ENCODE measurements around the gene CWF19L1. TPM values are rescaled to one million over a fixed set of nuclear protein-coding genes. Genes with fewer than 3 reads are reported as not detected.

The CWF19L1 gene
- total RNA-seq, 1 experiment from 2014 or later: 38.0 TPM

GRCh38 chr10:100194711-100195110 lies 72.7 kb downstream of the CWF19L1 start:
- no peaks in the 10 kb centered on the region for H3K9me3 ChIP-seq (ENCODE audit: control insufficient read depth, low read depth, low read length)
- H2BK120ac ChIP-seq (ENCODE audit: low read depth, low read length, poor library complexity, severe bottlenecking): no peak overlapping the region
- H3K4me2 ChIP-seq (ENCODE audit: insufficient read depth, insufficient read length, low read length): no peak overlapping the region
- no peak overlapping the region for H3K23ac ChIP-seq (ENCODE audit: insufficient read length, low read depth, low read length)
- no peak overlapping the region for H3T11ph ChIP-seq (ENCODE audit: low read length)
- no peaks in the 10 kb centered on the region for H4K20me1 ChIP-seq (ENCODE audit: control insufficient read depth, insufficient read depth, insufficient read length)
- WGBS (ENCODE audit: extremely low coverage, insufficient read length, low lambda C conversion rate): no CpG with 5 or more reads among the region's 1 CpG
- no peak overlapping the region for H2AFZ ChIP-seq (ENCODE audit: low read length)
- no peaks in the 10 kb centered on the region for H3K4me1 Mint-ChIP-seq
- no peak overlapping the region for H3K4me3 Mint-ChIP-seq
- H2BK20ac ChIP-seq (ENCODE audit: low read depth, low read length, poor library complexity, severe bottlenecking): no peak overlapping the region
- no peak overlapping the region for H4K5ac ChIP-seq (ENCODE audit: insufficient read length, low read depth, low read length)
- no peaks in the 10 kb centered on the region for H3K23me2 ChIP-seq (ENCODE audit: insufficient read length, low read depth, low read length, poor library complexity, severe bottlenecking)
- H2BK5ac ChIP-seq (ENCODE audit: insufficient read length, low read length): no peak overlapping the region
- no peak for DNase-seq
- H3K27me3 Mint-ChIP-seq (ENCODE audit: low read depth): no peaks in the 10 kb centered on the region
- no peak overlapping the region for H4K8ac ChIP-seq (replicated peaks; ENCODE audit: insufficient read length, low read depth, low read length)
- H3K27ac ChIP-seq (ENCODE audit: insufficient read length, low read depth, low read length): no peak overlapping the region
- H3K56ac ChIP-seq (ENCODE audit: insufficient read length, low read depth, low read length): no peak overlapping the region
- no peaks in the 10 kb centered on the region for H3K4me1 ChIP-seq (ENCODE audit: insufficient read depth, low read length)
- H3K9ac ChIP-seq (ENCODE audit: extremely low read depth, insufficient read length, low read length): no peak overlapping the region
- no peak overlapping the region for H2AK5ac ChIP-seq (ENCODE audit: insufficient read length, low read length)
- no peak overlapping the region for H2BK12ac ChIP-seq (ENCODE audit: insufficient read length, low read depth, low read length)
- H2BK15ac ChIP-seq (ENCODE audit: low read depth, low read length): no peak overlapping the region
- TF ChIP-seq CTCF (conservative IDR thresholded peaks at IDR 0.05): no peak
- H4K91ac ChIP-seq (ENCODE audit: insufficient read length, low read depth, low read length): no peak overlapping the region
- no peaks in the 10 kb centered on the region for H3K79me1 ChIP-seq (ENCODE audit: insufficient read depth, low read depth, low read length, poor library complexity, severe bottlenecking)
- no peak overlapping the region for H3K27ac Mint-ChIP-seq
- H3K27me3 ChIP-seq (ENCODE audit: insufficient read depth, low read length): no peaks in the 10 kb centered on the region
- no peak overlapping the region for H3K14ac ChIP-seq (ENCODE audit: insufficient read depth, low read length)
- H3K36me3 Mint-ChIP-seq (ENCODE audit: insufficient read depth in 1 of 3, low read depth in 3 of 3): peaks cover 12 to 65% (median 34%) of the 10 kb centered on the region in 3 experiments
- no peaks in the 10 kb centered on the region for H3K79me2 ChIP-seq (ENCODE audit: insufficient read depth, low read length)
- H3K9me3 Mint-ChIP-seq: no peaks in the 10 kb centered on the region
- H3K4ac ChIP-seq (ENCODE audit: low read depth, low read length): no peak overlapping the region
- H3K18ac ChIP-seq (ENCODE audit: insufficient read length, low read depth, low read length): no peak overlapping the region
